Ectodermal cell (in vitro differentiated cells): ENCODE measurements around the gene CFAP58.

Experiments used
- H3K27ac ChIP-seq: 2 replicates; pipeline ENCODE4 v1.7.0; 2013; ENCODE audit warnings: mild to moderate bottlenecking, low read depth, low read length; ENCODE audit not compliant: insufficient read depth, poor library complexity, severe bottlenecking
- H3K27me3 ChIP-seq: 2 replicates; pipeline ENCODE4 v1.7.0; 2013; ENCODE audit warnings: mild to moderate bottlenecking, low read length; ENCODE audit not compliant: insufficient read depth, control insufficient read depth, poor library complexity, severe bottlenecking
- H3K36me3 ChIP-seq: one replicate; pipeline ENCODE4 v1.7.0; 2013; ENCODE audit warnings: low read length; ENCODE audit not compliant: control insufficient read depth, insufficient read depth
- H3K4me1 ChIP-seq: one replicate; pipeline ENCODE4 v1.7.0; 2013; ENCODE audit warnings: low read length; ENCODE audit not compliant: control insufficient read depth, insufficient read depth
- H3K4me3 ChIP-seq: 2 replicates; pipeline ENCODE4 v1.7.0; 2013; ENCODE audit warnings: low read depth, low read length, control low read depth; ENCODE audit not compliant: insufficient read depth
- H3K9me3 ChIP-seq: 2 replicates; pipeline ENCODE4 v1.7.0; 2013; ENCODE audit warnings: mild to moderate bottlenecking, low read length, moderate library complexity; ENCODE audit not compliant: control insufficient read depth
- WGBS, 2 experiments: methylation state at CpG; one replicate each; pipeline ENCODE4 v1.1.7; 2013; ENCODE audit warnings: missing lambda C conversion rate in 2 of 2; 5-methylcytosine and 5-hydroxymethylcytosine counted together

Gene CFAP58

DNA sequence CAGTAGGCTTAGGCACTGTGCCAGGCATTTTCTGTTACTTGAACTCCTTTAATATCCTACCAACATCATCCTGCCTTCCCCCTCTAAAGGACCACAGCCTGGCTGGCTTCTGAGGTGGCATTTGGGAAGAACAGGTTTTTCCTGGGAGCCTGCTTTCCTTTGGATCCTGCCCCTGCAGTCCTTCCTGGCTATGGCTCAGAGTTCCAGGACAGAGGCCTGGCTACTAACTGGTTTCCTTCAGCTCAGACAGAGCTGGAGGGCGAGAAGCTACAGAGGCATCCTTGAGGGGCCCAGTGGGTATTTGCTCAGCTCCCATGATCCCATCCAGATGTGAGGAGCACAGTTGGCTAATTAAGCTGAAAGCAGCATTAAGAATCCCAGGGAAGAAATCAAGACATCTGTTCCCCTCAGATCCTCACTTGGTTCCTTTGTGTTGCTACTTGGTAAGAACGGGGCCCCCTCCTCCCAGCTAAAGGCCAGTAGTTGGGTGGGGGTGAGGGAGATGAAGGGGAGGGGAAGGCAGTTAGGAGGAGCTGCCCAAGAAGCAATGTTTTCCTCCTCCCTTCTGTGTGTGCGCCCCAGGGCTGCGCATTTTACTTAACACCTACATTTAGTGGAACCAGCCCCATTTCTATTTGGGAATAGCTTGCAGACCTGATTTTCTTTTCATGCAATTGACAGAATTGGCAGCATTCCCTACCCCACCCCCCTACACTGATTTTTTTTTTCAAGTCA lies 144.9 kb downstream of the CFAP58 start:
- Histone ChIP-seq H3K4me3 (no peak overlapping the region), H3K27ac (no peak overlapping the region), H3K4me1 (peaks cover 9% of the 10 kb centered on the region), H3K36me3 (no peaks in the 10 kb centered on the region), H3K9me3 (no peaks in the 10 kb centered on the region), H3K27me3 (no peaks in the 10 kb centered on the region)
- 65% methylated on average over 4 of the region's 4 CpGs for WGBS, 2 experiments

DNA sequence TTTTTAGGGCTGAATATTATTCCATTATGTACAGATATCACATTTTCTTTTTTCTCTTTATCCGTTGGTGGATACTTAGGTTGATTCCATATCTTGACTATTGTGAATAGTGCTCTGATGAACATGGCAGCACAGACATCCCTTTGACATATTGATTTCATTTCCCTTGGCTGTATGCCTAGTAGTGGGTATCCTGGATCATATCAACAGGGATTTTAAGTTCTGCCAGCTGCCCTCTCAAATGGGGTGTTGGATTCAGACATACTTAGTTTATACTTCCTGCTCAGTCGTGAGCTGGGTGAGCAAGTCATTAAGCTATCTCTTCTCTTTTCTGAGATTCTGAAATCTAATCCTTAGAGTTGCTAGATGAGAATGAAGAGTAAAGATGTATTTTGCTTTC lies 147.8 kb downstream of the CFAP58 start:
- Histone ChIP-seq H3K36me3 (no peaks in the 10 kb centered on the region), H3K27ac (no peak overlapping the region), H3K27me3 (no peaks in the 10 kb centered on the region), H3K4me1 (peaks cover 9% of the 10 kb centered on the region), H3K9me3 (no peaks in the 10 kb centered on the region), H3K4me3 (no peak overlapping the region)
- 94 to 100% methylated on average over 1 to 2 of the region's 2 CpGs for WGBS, 2 experiments

DNA sequence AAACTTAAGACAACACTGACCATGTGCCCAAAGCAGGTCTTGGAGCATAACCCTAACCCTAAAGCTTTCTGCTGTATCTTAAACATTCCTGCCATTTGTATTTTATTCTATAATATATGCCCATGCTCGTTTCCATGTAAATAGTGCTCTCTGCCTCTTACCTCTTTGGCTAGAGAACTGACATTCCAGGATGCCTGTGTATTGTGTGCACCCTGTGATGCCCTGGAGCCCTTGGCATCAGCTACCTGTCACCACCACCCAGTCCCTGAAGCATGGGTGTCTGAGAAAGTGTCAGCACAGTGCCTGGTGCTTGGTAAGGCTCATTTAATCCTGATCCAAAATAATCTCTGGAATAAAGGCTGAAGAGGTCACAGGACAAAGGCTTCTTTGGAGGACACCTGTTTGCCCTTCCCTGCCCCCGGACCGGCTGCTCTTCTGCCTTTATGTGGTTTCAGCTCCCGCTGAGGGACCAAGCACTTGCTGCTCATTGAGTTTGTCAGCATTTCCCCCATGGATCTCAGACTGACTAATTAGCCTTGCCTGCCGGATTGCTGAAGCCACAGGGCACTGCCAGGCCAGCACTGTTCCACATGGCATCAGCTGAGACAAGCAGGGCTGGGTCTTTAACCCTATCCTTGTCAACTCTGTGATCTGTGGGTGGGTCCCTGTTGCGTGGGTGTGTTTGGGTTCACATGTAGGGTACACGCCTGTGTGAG lies 148.4 kb downstream of the CFAP58 start:
- Histone ChIP-seq H3K27ac (no peak overlapping the region), H3K36me3 (no peaks in the 10 kb centered on the region), H3K27me3 (no peaks in the 10 kb centered on the region), H3K4me1 (peaks cover 9% of the 10 kb centered on the region), H3K9me3 (no peaks in the 10 kb centered on the region), H3K4me3 (no peak overlapping the region)
- WGBS, 2 experiments = 45 to 54% methylated on average over 7 of the region's 7 CpGs

DNA sequence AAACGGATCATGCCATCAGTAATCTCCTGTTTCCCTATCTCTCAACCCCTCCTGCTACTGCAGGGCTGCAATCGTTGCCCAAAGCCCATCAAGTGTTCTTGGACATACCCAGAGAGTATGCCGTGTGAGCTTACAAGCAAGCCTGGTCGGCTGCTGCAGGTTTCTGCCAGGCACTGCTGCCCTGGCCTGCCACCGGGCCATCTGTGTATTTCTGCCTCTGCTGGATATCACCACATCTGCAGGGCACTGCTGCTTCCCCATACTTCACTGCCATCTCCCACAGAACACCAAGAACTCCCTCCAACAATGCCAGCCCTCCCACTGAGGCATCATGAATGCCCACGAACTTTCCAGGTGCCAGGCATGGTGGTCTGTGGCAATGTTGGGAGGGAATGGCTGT lies 149.3 kb downstream of the CFAP58 start:
- Histone ChIP-seq H3K36me3 (no peaks in the 10 kb centered on the region), H3K9me3 (no peaks in the 10 kb centered on the region), H3K27ac (no peak overlapping the region), H3K4me1 (peaks cover 9% of the 10 kb centered on the region), H3K4me3 (no peak overlapping the region), H3K27me3 (no peaks in the 10 kb centered on the region)
- 75 to 76% methylated on average over 6 of the region's 6 CpGs for WGBS, 2 experiments
